ENCODE results near the gene OR56B1. TPM values are rescaled to one million over a fixed set of nuclear protein-coding genes. Genes with fewer than 3 reads are reported as not detected.
A peak's percentile ranks its signal among the peaks of the same experiment; 100 is the strongest.
"Not testable (repeated sequence)": the region's sequence is repeated elsewhere in the genome, so short reads cannot be mapped to it uniquely, and the experiment has no call there.

The OR56B1 gene
- total RNA-seq = under 1 TPM; 0.30 to 0.50 TPM

DNA sequence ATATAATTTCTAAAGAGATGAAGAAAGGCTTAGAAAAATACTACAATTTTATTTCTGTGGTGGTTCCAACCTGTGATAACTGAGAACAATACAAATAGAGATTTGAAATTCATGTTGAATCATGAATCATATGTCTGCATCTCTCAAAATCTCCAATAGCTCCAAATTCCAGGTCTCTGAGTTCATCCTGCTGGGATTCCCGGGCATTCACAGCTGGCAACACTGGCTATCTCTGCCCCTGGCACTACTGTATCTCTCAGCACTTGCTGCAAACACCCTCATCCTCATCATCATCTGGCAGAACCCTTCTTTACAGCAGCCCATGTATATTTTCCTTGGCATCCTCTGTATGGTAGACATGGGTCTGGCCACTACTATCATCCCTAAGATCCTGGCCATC lies at the start of gene OR56B1:
Gene OR56B1, plus strand, starts transcription at position 53 of the 400 bp plus-strand sequence. Its CDS starts 69 bp downstream, at position 122.
- Mint-ChIP-seq H3K4me3 (no peak within 1 kb of the TSS), H3K36me3 (ENCODE audit: low read depth) (no peaks in the 10 kb centered on the region), H3K27me3 (peaks cover 4% of the 10 kb centered on the region), H3K9me3 (peaks cover 3% of the 10 kb centered on the region), H3K27ac (no peak within 1 kb of the TSS), H3K4me1 (no peaks in the 10 kb centered on the region)
- DNase-seq = no peak
- ChIA-PET CTCF (no interaction called here), POLR2A (no interaction called here)

- peaks cover 38% of the 10 kb centered on the region for H3K36me3 Mint-ChIP-seq (ENCODE audit: low read depth)
- H3K4me1 Mint-ChIP-seq = peaks cover 42% of the 10 kb centered on the region
- ChIA-PET POLR2A (interaction anchor here (1.5 to 1.6 kb wide), 2 partner anchors 12 to 61 kb away, joined by 4 to 8 read pairs; no protein-coding TSS in a partner anchor), CTCF (interaction anchor here (1.0 kb wide), 1 partner anchor 88 kb away, joined by 3 read pairs; no protein-coding TSS in a partner anchor)
- H3K27ac Mint-ChIP-seq = no peak overlapping the region
- no peak for DNase-seq
- no peaks in the 10 kb centered on the region for H3K27me3 Mint-ChIP-seq
- H3K9me3 Mint-ChIP-seq = no peaks in the 10 kb centered on the region
- H3K4me3 Mint-ChIP-seq = no peak overlapping the region
These were observed 47.8 kb upstream of the OR56B1 start for GRCh38 chr11:5688482-5688881.

GRCh38 chr11:5689551-5689983 lies 46.7 kb upstream of the OR56B1 start, which contains the start of gene TRIM22:
TSS of gene TRIM22 (plus strand) at chr11:5689790. CDS start at chr11:5696233, 6,443 bp downstream.
- Mint-ChIP-seq H3K27me3 (no peaks in the 10 kb centered on the region), H3K27ac (peak within 1 kb of the TSS; percentile 94), H3K4me3 (peak within 1 kb of the TSS; percentile 96), H3K9me3 (no peaks in the 10 kb centered on the region), H3K4me1 (peaks cover 45% of the 10 kb centered on the region), H3K36me3 (ENCODE audit: low read depth) (peaks cover 42% of the 10 kb centered on the region)
- ChIA-PET CTCF (no interaction called here), POLR2A (interaction anchor here (0.9 to 3.2 kb wide), 13 partner anchors 11 to 1056 kb away, joined by 3 to 22 read pairs (median 4); partner anchors contain the start of genes CAVIN3, TAF10 and TRIM34)
- DNase-seq = peak; percentile 70

DNA sequence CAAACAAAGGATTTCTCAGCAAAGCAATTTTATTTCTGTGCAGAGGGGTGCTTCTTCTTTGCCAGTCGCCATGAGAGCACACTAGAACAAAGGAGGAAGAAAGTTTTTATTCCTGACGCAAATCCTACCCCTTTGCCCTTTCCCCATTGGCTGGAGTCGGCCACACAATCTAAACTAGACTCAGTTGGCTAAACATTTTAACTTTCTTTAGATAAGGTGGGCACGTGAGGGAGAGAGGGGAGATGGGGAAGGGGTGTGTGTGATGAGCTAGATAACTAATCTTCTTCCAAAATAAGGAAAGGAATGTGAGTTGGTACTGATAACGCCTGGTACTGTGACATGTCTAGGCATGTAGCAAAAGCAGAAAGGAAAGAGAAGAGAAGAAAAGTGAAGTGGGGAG lies 46.0 kb upstream of the OR56B1 start:
- no peak for DNase-seq
- H3K36me3 Mint-ChIP-seq (ENCODE audit: low read depth) = peaks cover 45% of the 10 kb centered on the region
- CTCF ChIA-PET = no interaction called here
- no peaks in the 10 kb centered on the region for H3K27me3 Mint-ChIP-seq
- POLR2A ChIA-PET = interaction anchor here (1.0 to 3.2 kb wide), 14 partner anchors 11 to 1055 kb away, joined by 3 to 22 read pairs (median 3); partner anchors contain the start of genes CAVIN3, TAF10 and TRIM34
- peaks cover 44% of the 10 kb centered on the region for H3K4me1 Mint-ChIP-seq
- H3K4me3 Mint-ChIP-seq = peak overlapping the region; percentile 96
- peak overlapping the region; percentile 94 for H3K27ac Mint-ChIP-seq
- no peaks in the 10 kb centered on the region for H3K9me3 Mint-ChIP-seq

DNA sequence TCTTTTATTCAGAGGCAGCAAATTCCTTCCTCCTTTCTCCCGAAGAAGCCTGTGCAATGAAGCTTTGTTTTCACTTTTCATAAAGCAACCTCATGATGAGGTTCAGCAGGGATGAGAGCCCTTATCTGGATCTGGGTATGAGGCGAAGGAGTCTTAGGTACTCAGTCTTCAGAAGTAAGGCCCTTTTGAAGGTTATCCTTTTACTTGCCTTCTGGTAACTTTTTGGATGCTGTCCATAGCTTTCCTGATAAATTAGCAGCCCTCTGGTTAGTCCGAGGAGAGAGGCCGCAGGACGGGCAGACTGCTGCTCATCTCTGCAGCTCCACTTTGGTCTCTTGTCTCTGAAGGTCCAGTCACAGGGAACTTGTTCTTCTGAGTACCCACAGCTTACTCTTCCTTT lies 45.5 kb upstream of the OR56B1 start:
- H3K9me3 Mint-ChIP-seq = no peaks in the 10 kb centered on the region
- H3K27ac Mint-ChIP-seq = peak overlapping the region; percentile 94
- ChIA-PET CTCF (interaction anchor here (0.8 kb wide), 1 partner anchor 20 kb away, joined by 3 read pairs; no protein-coding TSS in a partner anchor), POLR2A (interaction anchor here (1.1 to 3.2 kb wide), 9 partner anchors 11 to 629 kb away, joined by 3 to 22 read pairs (median 4); partner anchors contain the start of genes CAVIN3 and TRIM34)
- H3K4me1 Mint-ChIP-seq = peaks cover 43% of the 10 kb centered on the region
- H3K4me3 Mint-ChIP-seq = peak overlapping the region; percentile 96
- H3K36me3 Mint-ChIP-seq (ENCODE audit: low read depth) = peaks cover 46% of the 10 kb centered on the region
- no peaks in the 10 kb centered on the region for H3K27me3 Mint-ChIP-seq
- DNase-seq = no peak

GRCh38 chr11:5691238-5691963 lies 44.8 kb upstream of the OR56B1 start:
- not testable (repeated sequence) for H3K27me3 Mint-ChIP-seq, H3K9me3 Mint-ChIP-seq, DNase-seq
- CTCF ChIA-PET = interaction anchor here (0.8 kb wide), 1 partner anchor 20 kb away, joined by 3 read pairs; no protein-coding TSS in a partner anchor
- Mint-ChIP-seq H3K4me3 (peak overlapping the region; percentile 96), H3K4me1 (peaks cover 44% of the 10 kb centered on the region), H3K36me3 (ENCODE audit: low read depth) (peaks cover 52% of the 10 kb centered on the region), H3K27ac (peak overlapping the region; percentile 94)
- POLR2A ChIA-PET = interaction anchor here (1.0 to 3.2 kb wide), 6 partner anchors 8 to 67 kb away, joined by 3 to 22 read pairs (median 5); partner anchors contain the start of gene TRIM34

GRCh38 chr11:5691964-5692361 lies 44.3 kb upstream of the OR56B1 start:
- no peak for DNase-seq
- CTCF ChIA-PET = no interaction called here
- peaks cover 56% of the 10 kb centered on the region for H3K36me3 Mint-ChIP-seq (ENCODE audit: low read depth)
- H3K27me3 Mint-ChIP-seq = no peaks in the 10 kb centered on the region
- H3K4me1 Mint-ChIP-seq = peaks cover 44% of the 10 kb centered on the region
- peak overlapping the region; percentile 96 for H3K4me3 Mint-ChIP-seq
- POLR2A ChIA-PET = interaction anchor here (1.0 to 3.2 kb wide), 2 partner anchors 9 to 13 kb away, joined by 3 to 15 read pairs; no protein-coding TSS in a partner anchor
- peak overlapping the region; percentile 94 for H3K27ac Mint-ChIP-seq
- no peaks in the 10 kb centered on the region for H3K9me3 Mint-ChIP-seq

- H3K9me3 Mint-ChIP-seq = no peaks in the 10 kb centered on the region
- no peak overlapping the region for H3K4me3 Mint-ChIP-seq
- H3K27me3 Mint-ChIP-seq = no peaks in the 10 kb centered on the region
- peaks cover 31% of the 10 kb centered on the region for H3K4me1 Mint-ChIP-seq
- H3K27ac Mint-ChIP-seq = no peak overlapping the region
- peaks cover 76% of the 10 kb centered on the region for H3K36me3 Mint-ChIP-seq (ENCODE audit: low read depth)
- no peak for DNase-seq
- ChIA-PET CTCF (no interaction called here), POLR2A (interaction anchor here (1.7 to 4.2 kb wide), 2 partner anchors 10 to 70 kb away, joined by 4 to 19 read pairs; partner anchors contain the start of genes TRIM34 and TRIM5)
These were observed 41.6 kb upstream of the OR56B1 start for GRCh38 chr11:5694642-5695041.

GRCh38 chr11:5695580-5695979 lies 40.7 kb upstream of the OR56B1 start:
- CTCF ChIA-PET = no interaction called here
- Mint-ChIP-seq H3K4me3 (no peak overlapping the region), H3K27me3 (no peaks in the 10 kb centered on the region), H3K36me3 (ENCODE audit: low read depth) (peaks cover 76% of the 10 kb centered on the region), H3K9me3 (no peaks in the 10 kb centered on the region), H3K4me1 (peaks cover 30% of the 10 kb centered on the region), H3K27ac (no peak overlapping the region)
- DNase-seq = no peak
- POLR2A ChIA-PET = interaction anchor here (1.7 to 4.2 kb wide), 2 partner anchors 11 to 71 kb away, joined by 4 to 19 read pairs; partner anchors contain the start of genes TRIM34 and TRIM5

GRCh38 chr11:5696210-5696609 lies 40.0 kb upstream of the OR56B1 start:
- no peaks in the 10 kb centered on the region for H3K9me3 Mint-ChIP-seq
- ChIA-PET POLR2A (interaction anchor here (1.7 to 4.2 kb wide), 2 partner anchors 12 to 72 kb away, joined by 4 to 19 read pairs; partner anchors contain the start of genes TRIM34 and TRIM5), CTCF (no interaction called here)
- H3K27me3 Mint-ChIP-seq = no peaks in the 10 kb centered on the region
- H3K27ac Mint-ChIP-seq = no peak overlapping the region
- no peak for DNase-seq
- H3K4me3 Mint-ChIP-seq = no peak overlapping the region
- peaks cover 76% of the 10 kb centered on the region for H3K36me3 Mint-ChIP-seq (ENCODE audit: low read depth)
- peaks cover 34% of the 10 kb centered on the region for H3K4me1 Mint-ChIP-seq

- ChIA-PET POLR2A (interaction anchor here (4.2 kb wide), 1 partner anchor 14 kb away, joined by 19 read pairs; the partner anchor contains the start of gene TRIM5), CTCF (no interaction called here)
- Mint-ChIP-seq H3K27me3 (no peaks in the 10 kb centered on the region), H3K4me3 (no peak overlapping the region), H3K4me1 (peaks cover 31% of the 10 kb centered on the region), H3K36me3 (ENCODE audit: low read depth) (peaks cover 76% of the 10 kb centered on the region), H3K27ac (no peak overlapping the region), H3K9me3 (no peaks in the 10 kb centered on the region)
- no peak for DNase-seq
These were observed 38.0 kb upstream of the OR56B1 start for GRCh38 chr11:5698281-5698680.

DNA sequence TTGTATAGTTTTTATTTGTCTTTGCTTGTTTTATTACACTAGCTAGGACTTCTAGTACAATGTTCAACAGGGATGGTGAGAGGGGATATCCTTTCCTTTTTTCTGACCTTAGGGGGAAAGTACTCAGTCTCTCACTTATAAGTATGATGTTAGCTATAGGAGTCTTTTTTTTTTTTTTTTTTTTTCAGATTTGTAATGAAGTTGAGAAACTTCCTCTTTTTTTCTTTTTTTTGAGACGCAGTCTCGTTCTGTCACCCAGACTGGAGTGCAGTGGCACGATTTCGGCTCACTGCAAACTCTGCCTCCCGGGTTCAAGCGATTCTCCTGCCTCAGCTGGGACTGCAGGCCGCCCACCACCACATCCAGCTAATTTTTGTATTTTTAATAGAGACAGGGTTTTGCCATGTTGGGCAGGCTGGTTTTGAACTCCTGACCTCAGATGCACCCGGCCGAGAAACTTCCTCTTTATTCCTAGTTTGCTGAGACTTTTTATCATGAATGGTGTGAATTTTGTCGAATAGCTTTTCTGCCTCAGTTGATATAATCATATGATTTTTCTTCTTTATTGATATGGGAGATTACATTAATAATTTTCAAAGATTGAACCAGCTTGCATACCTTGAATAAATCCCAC lies 35.7 kb upstream of the OR56B1 start:
- ChIA-PET CTCF (interaction anchor here (1.7 to 2.3 kb wide), 2 partner anchors 11 to 13 kb away, joined by 5 to 6 read pairs; no protein-coding TSS in a partner anchor), POLR2A (interaction anchor here (1.3 to 1.6 kb wide), 4 partner anchors 11 to 22 kb away, joined by 3 to 8 read pairs (median 4); partner anchors contain the start of genes TRIM22 and TRIM5)
- peaks cover 24% of the 10 kb centered on the region for H3K4me1 Mint-ChIP-seq
- H3K9me3 Mint-ChIP-seq = no peaks in the 10 kb centered on the region
- no peak overlapping the region for H3K27ac Mint-ChIP-seq
- DNase-seq = no peak
- H3K36me3 Mint-ChIP-seq (ENCODE audit: low read depth) = peaks cover 77% of the 10 kb centered on the region
- H3K4me3 Mint-ChIP-seq = no peak overlapping the region
- H3K27me3 Mint-ChIP-seq = no peaks in the 10 kb centered on the region

Measured in activated CD4-positive, alpha-beta memory T cell treated with anti-CD3 and anti-CD28 coated beads, Interleukin-2, amount 10 ng/mL, durations not matched to agents 7 days and 5 days (primary cell).